Measurements from ENCODE around the gene AKAIN1.

AKAIN1 gene

DNA sequence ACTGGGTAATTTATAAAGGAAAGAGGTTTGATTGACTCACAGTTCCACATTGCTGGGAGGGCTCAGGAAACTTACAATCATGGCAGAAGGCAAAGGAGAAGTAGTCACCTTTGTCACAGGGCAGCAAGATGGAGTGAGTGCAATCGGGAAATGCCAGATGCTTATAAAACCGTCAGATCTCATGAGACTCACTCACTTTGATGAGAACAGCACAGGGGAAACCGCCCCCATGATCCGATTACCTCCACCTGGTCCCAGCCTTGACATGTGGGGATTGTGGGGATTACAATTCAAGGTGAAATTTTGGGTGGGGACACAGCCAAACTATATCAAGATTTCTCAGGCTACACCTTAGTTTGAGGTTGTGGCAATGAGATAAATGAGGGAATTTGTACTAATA lies 54.9 kb downstream of the AKAIN1 start:
- peaks cover 0 to 8% of the 10 kb centered on the region in 2 donors for H3K9me3 ChIP-seq (ENCODE audit: control insufficient read depth in 2 of 2, low read length in 2 of 2)
- no peak overlapping the region for H3K9ac ChIP-seq (ENCODE audit: low read length in 2 of 2)
- no peak overlapping the region for H3K4me3 ChIP-seq (ENCODE audit: low read length in 2 of 2)
- no peaks in the 10 kb centered on the region for H3K36me3 ChIP-seq (ENCODE audit: control insufficient read depth in 2 of 2, insufficient read depth in 2 of 2, low read length in 2 of 2)
- no peak overlapping the region for H3K27ac ChIP-seq (ENCODE audit: low read length)
- H3K4me1 ChIP-seq (ENCODE audit: control insufficient read depth, insufficient read depth, low read length): no peaks in the 10 kb centered on the region
- H3K27me3 ChIP-seq (ENCODE audit: control insufficient read depth in 1 of 2, insufficient read depth in 2 of 2, low read length in 2 of 2): no peaks in the 10 kb centered on the region

- H3K4me3 ChIP-seq (ENCODE audit: low read length in 2 of 2): no peak overlapping the region
- H3K9me3 ChIP-seq (ENCODE audit: control insufficient read depth in 2 of 2, low read length in 2 of 2): peaks cover 0 to 7% of the 10 kb centered on the region in 2 donors
- H3K9ac ChIP-seq (ENCODE audit: low read length in 2 of 2): no peak overlapping the region
- H3K27me3 ChIP-seq (ENCODE audit: control insufficient read depth in 1 of 2, insufficient read depth in 2 of 2, low read length in 2 of 2): no peaks in the 10 kb centered on the region
- no peak overlapping the region for H3K27ac ChIP-seq (ENCODE audit: low read length)
- H3K36me3 ChIP-seq (ENCODE audit: control insufficient read depth in 2 of 2, insufficient read depth in 2 of 2, low read length in 2 of 2): no peaks in the 10 kb centered on the region
- H3K4me1 ChIP-seq (ENCODE audit: control insufficient read depth, insufficient read depth, low read length): no peaks in the 10 kb centered on the region
Observed at GRCh38 chr18:5137261-5137660, 59.8 kb downstream of the AKAIN1 start.

DNA sequence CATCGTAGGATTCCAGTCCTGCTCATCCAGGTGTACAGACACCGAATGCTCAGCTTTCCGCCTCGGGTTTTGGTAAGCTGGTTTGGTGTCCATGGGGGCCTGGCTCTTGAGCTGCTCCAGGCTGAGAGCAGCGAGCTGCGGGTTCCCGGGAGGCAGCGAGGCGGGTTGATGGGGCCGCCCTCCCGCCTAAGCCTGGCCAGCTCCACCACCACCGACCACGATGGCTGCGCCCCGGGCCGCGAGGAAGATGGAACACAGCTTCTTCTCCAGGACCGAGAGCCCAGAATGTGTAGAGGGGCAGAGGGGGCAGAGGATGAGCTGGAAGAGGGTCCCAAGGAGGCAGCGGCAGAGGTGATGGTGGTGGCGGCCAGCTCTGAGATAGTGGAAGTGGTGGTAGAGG lies 64.1 kb downstream of the AKAIN1 start:
- H3K4me3 ChIP-seq (ENCODE audit: low read length in 2 of 2): no peak overlapping the region
- no peak overlapping the region for H3K9ac ChIP-seq (ENCODE audit: low read length in 2 of 2)
- no peak overlapping the region for H3K27ac ChIP-seq (ENCODE audit: low read length)
- H3K9me3 ChIP-seq (ENCODE audit: control insufficient read depth in 2 of 2, low read length in 2 of 2): peaks cover 0 to 5% of the 10 kb centered on the region in 2 donors
- no peaks in the 10 kb centered on the region for H3K27me3 ChIP-seq (ENCODE audit: control insufficient read depth in 1 of 2, insufficient read depth in 2 of 2, low read length in 2 of 2)
- H3K36me3 ChIP-seq (ENCODE audit: control insufficient read depth in 2 of 2, insufficient read depth in 2 of 2, low read length in 2 of 2): no peaks in the 10 kb centered on the region
- H3K4me1 ChIP-seq (ENCODE audit: control insufficient read depth, insufficient read depth, low read length): no peaks in the 10 kb centered on the region

GRCh38 chr18:5122272-5122671 lies 74.8 kb downstream of the AKAIN1 start:
- Histone ChIP-seq H3K9me3 (ENCODE audit: control insufficient read depth in 2 of 2, low read length in 2 of 2) (peaks cover 3 to 4% of the 10 kb centered on the region in 2 donors), H3K9ac (ENCODE audit: low read length in 2 of 2) (no peak overlapping the region), H3K27ac (ENCODE audit: low read length) (no peak overlapping the region), H3K4me3 (ENCODE audit: low read length in 2 of 2) (no peak overlapping the region), H3K36me3 (ENCODE audit: control insufficient read depth in 2 of 2, insufficient read depth in 2 of 2, low read length in 2 of 2) (no peaks in the 10 kb centered on the region), H3K27me3 (ENCODE audit: control insufficient read depth in 1 of 2, insufficient read depth in 2 of 2, low read length in 2 of 2) (no peaks in the 10 kb centered on the region), H3K4me1 (ENCODE audit: control insufficient read depth, insufficient read depth, low read length) (no peaks in the 10 kb centered on the region)

GRCh38 chr18:5110266-5110665 lies 86.8 kb downstream of the AKAIN1 start:
- H3K36me3 ChIP-seq (ENCODE audit: control insufficient read depth in 2 of 2, insufficient read depth in 2 of 2, low read length in 2 of 2): no peaks in the 10 kb centered on the region
- no peak overlapping the region for H3K4me3 ChIP-seq (ENCODE audit: low read length in 2 of 2)
- no peaks in the 10 kb centered on the region for H3K27me3 ChIP-seq (ENCODE audit: control insufficient read depth in 1 of 2, insufficient read depth in 2 of 2, low read length in 2 of 2)
- no peak overlapping the region for H3K9ac ChIP-seq (ENCODE audit: low read length in 2 of 2)
- no peak overlapping the region for H3K27ac ChIP-seq (ENCODE audit: low read length)
- no peaks in the 10 kb centered on the region for H3K4me1 ChIP-seq (ENCODE audit: control insufficient read depth, insufficient read depth, low read length)
- H3K9me3 ChIP-seq (ENCODE audit: control insufficient read depth in 2 of 2, low read length in 2 of 2): no peaks in the 10 kb centered on the region

DNA sequence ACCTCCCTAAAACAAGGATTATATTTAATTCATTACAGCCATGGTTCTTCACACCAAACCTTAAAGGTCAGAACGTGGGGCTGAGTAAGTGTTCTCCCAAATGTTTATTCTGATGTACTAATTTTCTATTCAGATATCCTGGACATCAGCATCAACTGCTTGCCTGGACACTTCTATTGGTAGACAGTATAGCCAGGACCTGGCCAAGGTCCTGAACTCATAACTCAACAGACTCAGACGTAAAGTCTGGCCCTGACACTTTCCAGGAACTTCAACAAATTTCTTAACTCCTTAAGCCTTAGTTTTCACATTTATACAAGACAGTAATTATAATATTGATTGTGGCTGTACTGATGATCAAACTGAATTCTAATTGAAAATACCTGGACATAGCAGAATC lies 89.1 kb downstream of the AKAIN1 start:
- H3K27me3 ChIP-seq (ENCODE audit: control insufficient read depth in 1 of 2, insufficient read depth in 2 of 2, low read length in 2 of 2): no peaks in the 10 kb centered on the region
- H3K9me3 ChIP-seq (ENCODE audit: control insufficient read depth in 2 of 2, low read length in 2 of 2): no peaks in the 10 kb centered on the region
- no peak overlapping the region for H3K4me3 ChIP-seq (ENCODE audit: low read length in 2 of 2)
- H3K36me3 ChIP-seq (ENCODE audit: control insufficient read depth in 2 of 2, insufficient read depth in 2 of 2, low read length in 2 of 2): no peaks in the 10 kb centered on the region
- no peak overlapping the region for H3K9ac ChIP-seq (ENCODE audit: low read length in 2 of 2)
- H3K27ac ChIP-seq (ENCODE audit: low read length): no peak overlapping the region
- no peaks in the 10 kb centered on the region for H3K4me1 ChIP-seq (ENCODE audit: control insufficient read depth, insufficient read depth, low read length)

- no peaks in the 10 kb centered on the region for H3K4me1 ChIP-seq (ENCODE audit: control insufficient read depth, insufficient read depth, low read length)
- H3K27me3 ChIP-seq (ENCODE audit: control insufficient read depth in 1 of 2, insufficient read depth in 2 of 2, low read length in 2 of 2): no peaks in the 10 kb centered on the region
- H3K27ac ChIP-seq (ENCODE audit: low read length): no peak overlapping the region
- no peak overlapping the region for H3K4me3 ChIP-seq (ENCODE audit: low read length in 2 of 2)
- no peak overlapping the region for H3K9ac ChIP-seq (ENCODE audit: low read length in 2 of 2)
- H3K9me3 ChIP-seq (ENCODE audit: control insufficient read depth in 2 of 2, low read length in 2 of 2): no peaks in the 10 kb centered on the region
- no peaks in the 10 kb centered on the region for H3K36me3 ChIP-seq (ENCODE audit: control insufficient read depth in 2 of 2, insufficient read depth in 2 of 2, low read length in 2 of 2)
Observed at GRCh38 chr18:5106730-5107129, 90.3 kb downstream of the AKAIN1 start.

DNA sequence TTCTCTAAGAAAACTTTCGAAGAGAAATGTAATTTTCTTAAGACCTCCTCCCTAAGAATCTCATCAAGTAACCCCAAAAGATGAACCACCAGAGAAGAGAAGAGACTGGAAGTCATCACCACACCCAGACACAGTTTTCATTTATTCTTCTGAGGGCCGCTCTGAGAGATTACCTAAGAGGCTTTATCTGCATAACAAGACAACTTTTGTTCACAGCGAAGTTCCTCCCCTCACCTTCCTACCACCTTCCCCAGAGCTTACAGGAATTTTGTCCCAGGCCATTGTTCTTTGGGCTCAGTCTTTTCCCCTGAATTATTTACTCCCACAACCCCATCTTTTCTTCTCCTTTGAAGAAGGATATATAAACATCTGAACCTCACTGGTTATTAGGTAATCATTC lies 92.8 kb downstream of the AKAIN1 start:
- Histone ChIP-seq H3K9me3 (ENCODE audit: control insufficient read depth in 2 of 2, low read length in 2 of 2) (no peaks in the 10 kb centered on the region), H3K36me3 (ENCODE audit: control insufficient read depth in 2 of 2, insufficient read depth in 2 of 2, low read length in 2 of 2) (no peaks in the 10 kb centered on the region), H3K9ac (ENCODE audit: low read length in 2 of 2) (no peak overlapping the region), H3K4me3 (ENCODE audit: low read length in 2 of 2) (no peak overlapping the region), H3K27ac (ENCODE audit: low read length) (no peak overlapping the region), H3K27me3 (ENCODE audit: control insufficient read depth in 1 of 2, insufficient read depth in 2 of 2, low read length in 2 of 2) (no peaks in the 10 kb centered on the region), H3K4me1 (ENCODE audit: control insufficient read depth, insufficient read depth, low read length) (no peaks in the 10 kb centered on the region)

GRCh38 chr18:5103693-5104092 lies 93.4 kb downstream of the AKAIN1 start:
- H3K27ac ChIP-seq (ENCODE audit: low read length): no peak overlapping the region

GRCh38 chr18:5103286-5103685 lies 93.8 kb downstream of the AKAIN1 start:
- H3K9me3 ChIP-seq (ENCODE audit: control insufficient read depth in 2 of 2, low read length in 2 of 2): no peaks in the 10 kb centered on the region
- H3K27me3 ChIP-seq (ENCODE audit: control insufficient read depth in 1 of 2, insufficient read depth in 2 of 2, low read length in 2 of 2): no peaks in the 10 kb centered on the region
- no peak overlapping the region for H3K27ac ChIP-seq (ENCODE audit: low read length)
- H3K9ac ChIP-seq (ENCODE audit: low read length in 2 of 2): no peak overlapping the region
- H3K4me3 ChIP-seq (ENCODE audit: low read length in 2 of 2): no peak overlapping the region
- H3K36me3 ChIP-seq (ENCODE audit: control insufficient read depth in 2 of 2, insufficient read depth in 2 of 2, low read length in 2 of 2): no peaks in the 10 kb centered on the region
- no peaks in the 10 kb centered on the region for H3K4me1 ChIP-seq (ENCODE audit: control insufficient read depth, insufficient read depth, low read length)

More at GRCh38 chr18:5103693-5104092, 93.4 kb downstream of the AKAIN1 start:
- Histone ChIP-seq H3K9me3 (ENCODE audit: control insufficient read depth in 2 of 2, low read length in 2 of 2) (no peaks in the 10 kb centered on the region), H3K9ac (ENCODE audit: low read length in 2 of 2) (no peak overlapping the region), H3K27me3 (ENCODE audit: control insufficient read depth in 1 of 2, insufficient read depth in 2 of 2, low read length in 2 of 2) (no peaks in the 10 kb centered on the region), H3K36me3 (ENCODE audit: control insufficient read depth in 2 of 2, insufficient read depth in 2 of 2, low read length in 2 of 2) (no peaks in the 10 kb centered on the region), H3K4me1 (ENCODE audit: control insufficient read depth, insufficient read depth, low read length) (no peaks in the 10 kb centered on the region), H3K4me3 (ENCODE audit: low read length in 2 of 2) (no peak overlapping the region)

- Histone ChIP-seq H3K4me3 (ENCODE audit: low read length in 2 of 2) (no peak overlapping the region), H3K36me3 (ENCODE audit: control insufficient read depth in 2 of 2, insufficient read depth in 2 of 2, low read length in 2 of 2) (no peaks in the 10 kb centered on the region), H3K9ac (ENCODE audit: low read length in 2 of 2) (no peak overlapping the region), H3K4me1 (ENCODE audit: control insufficient read depth, insufficient read depth, low read length) (no peaks in the 10 kb centered on the region), H3K27me3 (ENCODE audit: control insufficient read depth in 1 of 2, insufficient read depth in 2 of 2, low read length in 2 of 2) (no peaks in the 10 kb centered on the region), H3K27ac (ENCODE audit: low read length) (no peak overlapping the region), H3K9me3 (ENCODE audit: control insufficient read depth in 2 of 2, low read length in 2 of 2) (no peaks in the 10 kb centered on the region)
Observed at GRCh38 chr18:5097116-5097703, 99.8 kb downstream of the AKAIN1 start.

Data from stomach smooth muscle (tissue), 2 donors.